Fibroblast of mammary gland (primary cell): ENCODE results near the gene C17orf75.
"Not testable (repeated sequence)": the region's sequence is repeated elsewhere in the genome, so short reads cannot be mapped to it uniquely, and the experiment has no call there.

Experiments used
- DNase-seq: peaks from one replicate; pipeline ENCODE4 v3.0.0-alpha.2; 2010; ENCODE audit warnings: low read depth
- H3K4me3 ChIP-seq: 2 replicates; pipeline ENCODE4 v1.5.1; 2011; ENCODE audit warnings: low read depth, mild to moderate bottlenecking, low read length, moderate library complexity; ENCODE audit not compliant: control insufficient read depth
- CTCF ChIP-seq: conservative IDR thresholded peaks from 2 replicates; pipeline ENCODE4 v1.5.1; 2011; ENCODE audit warnings: low read depth, low read length, inconsistent platforms; ENCODE audit not compliant: control insufficient read depth, insufficient read depth

Gene C17orf75

GRCh38 chr17:32319548-32319905 lies 22.4 kb downstream of the C17orf75 start:
- peak overlapping the region; percentile 12 for H3K4me3 ChIP-seq
- peak; percentile 49 for DNase-seq
- TF ChIP-seq CTCF, result peak; percentile 97

DNA sequence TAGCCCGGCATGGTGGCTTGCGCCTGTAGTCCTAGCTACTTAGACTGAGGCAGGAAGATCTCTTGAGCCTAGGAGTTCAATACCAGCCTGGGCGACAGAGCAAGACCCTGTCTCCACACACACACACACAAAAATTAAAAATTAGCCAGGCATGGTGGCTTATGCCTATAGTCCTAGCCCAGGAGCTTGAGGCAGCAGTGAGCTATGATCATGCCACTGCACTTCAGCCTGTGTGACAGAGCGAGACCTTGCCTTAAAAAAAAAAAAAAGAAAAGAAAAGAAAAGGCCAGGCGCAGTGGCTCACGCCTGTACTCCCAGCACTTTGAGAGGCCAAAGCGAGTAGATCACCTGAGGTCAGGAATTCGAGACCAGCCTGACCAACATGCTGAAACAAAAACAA lies 23.9 kb downstream of the C17orf75 start:
- no peak for DNase-seq
- TF ChIP-seq CTCF, result no peak
- no peak overlapping the region for H3K4me3 ChIP-seq

DNA sequence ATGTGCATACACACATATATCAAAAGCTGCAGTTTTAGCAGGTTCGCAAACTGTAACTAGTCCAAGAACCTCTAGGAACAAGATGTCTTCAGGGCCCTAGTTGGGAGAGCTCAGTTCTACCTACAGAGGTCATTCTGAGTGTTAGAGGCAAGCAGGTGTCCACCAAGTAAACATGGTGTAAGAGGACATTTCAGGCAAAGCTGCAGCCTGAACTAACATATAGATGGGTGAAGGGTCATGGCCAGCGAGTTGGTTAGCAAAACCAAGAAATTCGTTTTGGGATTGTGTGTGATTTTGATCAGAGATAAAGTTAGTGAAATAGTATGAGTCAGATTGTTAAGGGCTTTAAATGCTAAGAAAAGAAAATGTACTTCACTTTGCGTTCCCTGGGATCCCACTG lies 24.6 kb downstream of the C17orf75 start:
- no peak for DNase-seq
- H3K4me3 ChIP-seq, result no peak overlapping the region
- TF ChIP-seq CTCF, result no peak

DNA sequence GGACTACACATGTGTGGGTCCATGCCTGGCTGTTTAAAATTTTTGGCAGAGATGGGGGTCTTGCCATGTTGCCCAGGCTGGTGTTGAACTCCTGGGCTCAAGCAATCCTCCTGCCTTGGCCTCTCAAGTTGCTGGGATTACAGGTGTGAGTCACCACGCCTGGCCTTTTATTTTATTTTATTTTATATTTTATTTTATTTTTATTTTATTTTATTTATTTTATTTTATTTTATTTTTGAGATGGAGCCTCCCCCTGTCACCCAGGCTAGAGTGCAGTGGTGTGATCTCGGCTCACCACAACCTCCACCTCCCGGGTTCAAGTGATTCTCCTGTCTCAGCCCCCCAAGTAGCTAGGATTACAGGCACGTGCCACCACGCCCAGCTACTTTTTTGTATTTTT lies 25.3 kb downstream of the C17orf75 start:
- DNase-seq, H3K4me3 ChIP-seq: not testable (repeated sequence)

GRCh38 chr17:32315171-32315570 lies 26.8 kb downstream of the C17orf75 start:
- H3K4me3 ChIP-seq, result no peak overlapping the region
- no peak for TF ChIP-seq CTCF
- no peak for DNase-seq

- H3K4me3 ChIP-seq, result no peak overlapping the region
- DNase-seq, result no peak
- TF ChIP-seq CTCF, result no peak
Observed at GRCh38 chr17:32314636-32315035, 27.3 kb downstream of the C17orf75 start.

DNA sequence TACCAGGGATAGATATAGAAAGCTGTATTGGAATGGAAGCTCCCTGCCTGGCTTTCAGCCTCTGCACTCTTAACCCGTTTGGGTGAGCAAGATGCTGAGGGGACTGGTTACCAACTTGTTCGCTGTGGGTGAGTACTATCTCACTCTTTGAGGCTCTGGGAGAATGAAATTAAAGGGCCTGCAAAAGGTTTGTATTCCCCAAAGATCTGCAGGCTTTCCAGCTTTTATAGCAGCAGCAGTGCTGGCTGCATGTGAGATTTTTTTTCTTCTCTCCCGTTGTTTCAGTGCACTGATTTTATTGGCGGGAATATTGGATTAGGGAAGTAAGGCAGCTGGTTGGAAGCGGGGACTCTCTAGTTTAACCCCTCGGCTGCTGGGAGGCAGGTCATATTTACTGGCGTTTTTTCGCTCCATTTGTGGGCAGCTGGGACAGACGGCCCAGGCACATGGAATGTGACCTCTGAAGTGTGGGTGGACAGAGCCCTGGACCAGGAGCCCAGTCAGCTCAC lies 30.9 kb downstream of the C17orf75 start:
- no peak overlapping the region for H3K4me3 ChIP-seq
- TF ChIP-seq CTCF, result no peak
- DNase-seq, result no peak
